Fibroblast of villous mesenchyme (primary cell): Measurements from ENCODE around the gene HOXA7. TPM values are rescaled to one million over a fixed set of nuclear protein-coding genes. Genes with fewer than 3 reads are reported as not detected.

ENCODE experiments used
- DNase-seq: peaks from one replicate; pipeline ENCODE4 v3.0.0-alpha.2; 2010; ENCODE audit warnings: low read depth
- H3K4me3 ChIP-seq: 2 replicates; pipeline ENCODE4 v1.5.1; 2011; ENCODE audit warnings: low read depth, mild to moderate bottlenecking, low read length
- total RNA-seq: library from RNA; depleted of rRNA; stranded (reverse); fragments of >200 nt; gene quantifications from 2 replicates; pipeline ENCODE4 v1.2.3, GENCODE V29; 2012
- TF ChIP-seq, protein P1 (sequence below): IDR thresholded peaks from 2 replicates; pipeline ENCODE4 v1.5.1; 2012; ENCODE audit warnings: low read depth, mild to moderate bottlenecking, low read length; ENCODE audit not compliant: insufficient read depth

The HOXA7 gene
- total RNA-seq, 1 donor = 2.2 TPM

DNA sequence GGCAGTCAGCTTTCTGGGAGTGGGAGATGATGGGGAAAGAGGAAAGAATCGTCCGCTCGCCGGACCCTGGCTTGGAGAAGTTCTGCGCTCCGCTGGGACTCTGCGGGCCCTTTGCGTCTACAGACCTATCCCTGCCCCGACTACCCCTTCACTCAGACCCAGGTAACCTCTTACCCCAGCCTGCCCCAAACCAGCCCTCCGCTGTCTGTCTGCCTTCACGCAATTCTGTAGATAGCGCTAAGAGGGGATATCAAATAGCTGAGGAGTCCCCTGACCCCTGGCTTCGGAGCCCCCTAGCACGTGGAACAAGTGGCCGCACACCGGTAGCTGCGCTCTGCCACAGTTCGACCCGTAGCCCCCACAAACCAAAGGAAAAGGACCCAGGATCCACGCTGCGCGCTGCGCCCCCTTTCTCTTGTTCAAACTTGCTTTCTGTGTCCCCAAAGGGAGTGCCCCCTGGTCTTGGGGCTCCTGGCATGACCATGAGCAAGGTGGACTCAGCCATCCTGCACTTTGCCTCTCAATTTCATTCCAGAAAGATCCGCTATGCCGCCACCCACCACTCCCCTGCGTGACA is 32.9 kb downstream of the HOXA7 start:
- TF ChIP-seq, protein P1, sequence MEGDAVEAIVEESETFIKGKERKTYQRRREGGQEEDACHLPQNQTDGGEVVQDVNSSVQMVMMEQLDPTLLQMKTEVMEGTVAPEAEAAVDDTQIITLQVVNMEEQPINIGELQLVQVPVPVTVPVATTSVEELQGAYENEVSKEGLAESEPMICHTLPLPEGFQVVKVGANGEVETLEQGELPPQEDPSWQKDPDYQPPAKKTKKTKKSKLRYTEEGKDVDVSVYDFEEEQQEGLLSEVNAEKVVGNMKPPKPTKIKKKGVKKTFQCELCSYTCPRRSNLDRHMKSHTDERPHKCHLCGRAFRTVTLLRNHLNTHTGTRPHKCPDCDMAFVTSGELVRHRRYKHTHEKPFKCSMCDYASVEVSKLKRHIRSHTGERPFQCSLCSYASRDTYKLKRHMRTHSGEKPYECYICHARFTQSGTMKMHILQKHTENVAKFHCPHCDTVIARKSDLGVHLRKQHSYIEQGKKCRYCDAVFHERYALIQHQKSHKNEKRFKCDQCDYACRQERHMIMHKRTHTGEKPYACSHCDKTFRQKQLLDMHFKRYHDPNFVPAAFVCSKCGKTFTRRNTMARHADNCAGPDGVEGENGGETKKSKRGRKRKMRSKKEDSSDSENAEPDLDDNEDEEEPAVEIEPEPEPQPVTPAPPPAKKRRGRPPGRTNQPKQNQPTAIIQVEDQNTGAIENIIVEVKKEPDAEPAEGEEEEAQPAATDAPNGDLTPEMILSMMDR = no peak
- DNase-seq = no peak
- no peak overlapping the region for H3K4me3 ChIP-seq

DNA sequence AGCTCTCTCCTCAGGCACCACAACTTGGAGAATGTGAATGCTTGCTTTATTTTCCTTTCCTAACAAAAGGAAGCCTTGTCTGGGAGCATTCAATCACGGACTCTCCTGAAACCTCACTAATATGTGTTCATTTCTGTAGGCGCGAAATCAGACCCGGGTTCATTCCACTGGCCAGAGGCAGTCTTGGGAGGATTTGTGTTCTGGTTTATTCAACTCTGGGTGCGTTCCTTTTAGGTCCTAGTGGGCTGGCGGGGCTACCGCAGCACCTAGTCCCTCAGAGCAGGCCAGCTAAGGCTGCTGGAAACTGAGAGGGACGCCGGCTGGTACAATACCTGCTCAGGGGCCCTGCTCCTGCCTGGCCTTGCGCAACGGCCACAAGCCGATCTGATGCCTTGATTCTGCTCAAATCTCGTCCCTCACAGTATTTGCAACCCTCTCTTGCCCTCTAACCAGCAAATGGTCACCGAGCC is 33.4 kb downstream of the HOXA7 start:
- no peak for DNase-seq
- no peak overlapping the region for H3K4me3 ChIP-seq

DNA sequence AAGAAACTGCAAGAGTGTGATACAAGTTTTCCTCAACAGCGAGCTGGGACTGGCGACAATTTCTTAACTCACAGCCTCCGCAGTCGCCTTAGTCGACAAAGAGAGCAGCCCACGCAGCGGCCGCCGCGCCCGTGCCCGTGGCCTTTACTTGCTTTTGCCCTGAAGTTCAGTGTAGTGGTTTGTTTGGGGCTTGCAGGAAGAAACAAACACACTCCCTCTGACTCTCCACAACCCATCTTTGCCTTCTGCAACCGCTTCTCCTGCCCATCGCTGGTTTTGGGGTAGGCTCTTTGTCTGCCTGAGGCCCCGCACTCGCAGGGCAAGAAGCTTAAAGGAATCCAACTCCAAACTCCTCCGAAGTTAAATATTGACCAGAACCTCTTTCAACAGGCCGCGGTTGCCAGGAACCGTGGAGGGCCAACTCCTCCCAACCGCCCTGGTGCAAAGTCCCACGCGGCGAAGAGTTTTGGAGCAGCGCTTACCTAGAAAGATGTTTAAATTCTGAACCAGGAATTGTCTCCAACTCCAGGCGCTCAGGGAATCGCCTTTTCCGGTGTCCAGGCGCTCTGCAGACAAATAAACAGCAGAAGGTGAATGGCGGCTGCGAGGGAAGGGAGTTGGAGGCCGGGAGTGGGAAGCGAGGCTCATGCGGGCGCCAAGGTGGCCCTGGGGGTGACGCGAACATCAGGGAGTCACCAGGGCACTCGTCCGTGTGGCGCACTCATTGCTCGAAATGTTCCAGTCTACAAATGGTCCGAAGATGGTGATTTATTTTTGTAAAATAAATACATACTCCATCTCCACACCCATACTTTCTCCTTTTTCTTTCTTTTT is 34.2 kb downstream of the HOXA7 start:
- TF ChIP-seq, protein P1 = no peak
- no peak for DNase-seq
- H3K4me3 ChIP-seq = no peak overlapping the region

More for the DNA sequence above, 33.4 kb downstream of the HOXA7 start:
- TF ChIP-seq, protein P1 = no peak

DNA sequence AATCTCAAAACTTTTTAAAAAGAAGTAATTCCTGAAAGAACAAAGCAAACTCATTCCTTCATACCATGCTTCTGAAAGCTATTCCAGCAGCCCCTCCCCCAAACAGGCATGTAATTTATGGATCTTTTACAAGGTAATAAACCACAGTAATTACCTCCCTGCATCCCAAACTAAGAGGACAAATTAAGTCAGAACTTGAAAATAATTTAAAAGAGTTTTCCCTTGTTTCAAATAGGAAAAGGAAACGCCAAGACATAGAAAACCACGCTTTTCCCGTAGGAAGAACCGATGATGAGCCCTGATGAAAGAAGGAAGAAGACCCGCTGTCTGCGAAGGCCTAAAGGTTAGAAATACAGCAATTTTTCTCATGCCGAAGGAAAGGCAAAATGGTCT is 34.8 kb downstream of the HOXA7 start:
- no peak overlapping the region for H3K4me3 ChIP-seq
- TF ChIP-seq, protein P1 = no peak
- DNase-seq = no peak

GRCh38 chr7:27119412-27119911 is 37.0 kb downstream of the HOXA7 start:
- no peak for DNase-seq
- TF ChIP-seq, protein P1 = no peak
- no peak overlapping the region for H3K4me3 ChIP-seq

DNA sequence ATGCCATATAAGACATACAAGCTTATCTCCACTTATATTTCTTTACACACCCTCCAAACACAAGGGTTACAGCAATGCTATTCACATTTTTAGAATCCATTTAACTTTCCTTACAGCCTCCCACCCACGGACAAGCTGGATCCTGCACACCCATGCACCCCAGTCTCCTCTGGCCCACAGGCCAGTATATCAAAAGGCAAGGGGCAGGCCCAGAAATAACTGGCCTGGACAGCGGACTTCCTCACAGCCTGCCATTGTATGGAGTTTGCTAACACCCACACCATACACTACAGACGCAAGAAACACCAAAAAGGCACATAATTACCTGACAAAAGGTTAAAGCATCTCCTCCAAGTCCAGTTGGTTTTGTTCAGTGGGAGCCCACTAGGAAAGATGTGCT is 37.9 kb downstream of the HOXA7 start:
- TF ChIP-seq, protein P1 = no peak
- no peak overlapping the region for H3K4me3 ChIP-seq
- DNase-seq = no peak
